GM12878 (cell line): ENCODE results near the gene LRSAM1. TPM values are rescaled to one million over a fixed set of nuclear protein-coding genes. Genes with fewer than 3 reads are reported as not detected.

Experiments
- ATAC-seq: fragments of 200-7000 bp; cut with Tn5 transposase; 3 replicates; pipeline ENCODE4 v1.9.1; 2020; ENCODE audit warnings: mild to moderate bottlenecking, moderate library complexity
- BruUV-seq: library from RNA; stranded (reverse); fragments of 400-500 nt; replicated peaks from 2 replicates; lab custom pipeline; 2021; lab: Mats Ljungman, UMichigan
- CTCF ChIA-PET: fragments of 300-600 bp; sonication (Branson Sonifier 250); formaldehyde crosslinking; extraction: SDS; loops from one replicate; lab custom pipeline; 2021; ENCODE audit warnings: inconsistent platforms; lab: Yijun Ruan, JAX
- POLR2A ChIA-PET: fragments of 350-600 bp; formaldehyde crosslinking; extraction: SDS; loops from one replicate; lab custom pipeline; 2021; ENCODE audit warnings: inconsistent platforms; lab: Charles Lee
- RAD21 ChIA-PET: fragments of 300-600 bp; sonication (Branson Sonifier 250); formaldehyde crosslinking; loops from one replicate; lab custom pipeline; 2023; ENCODE audit warnings: antibody characterized with exemption; ENCODE audit not compliant: unreplicated experiment; lab: Charles Lee
- SMC1A ChIA-PET: fragments of 300-600 bp; sonication (Branson Sonifier 250); formaldehyde crosslinking; loops from one replicate; lab custom pipeline; 2023; ENCODE audit not compliant: unreplicated experiment, uncharacterized antibody; lab: Charles Lee
- DNase-seq: peaks from one replicate; pipeline ENCODE4 v3.0.0-alpha.2; 2011; ENCODE audit warnings: low read depth, low spot score
- FAIRE-seq: peaks from 3 replicates; lab custom pipeline; 2011; peaks lifted over from hg19 to GRCh38; lab: Jason Lieb, UNC
- H2AFZ ChIP-seq: 2 replicates; pipeline ENCODE4 v1.6.0; 2011; ENCODE audit warnings: low read depth, low read length, control low read depth; ENCODE audit not compliant: control insufficient read depth
- H3K27ac ChIP-seq: 2 replicates; pipeline ENCODE4 v1.5.1; 2011; ENCODE audit warnings: control low read depth; ENCODE audit not compliant: control insufficient read depth, insufficient read depth
- H3K27me3 ChIP-seq, 2 experiments: replicated peaks in 1 of 2; 2 replicates each; pipeline versions ENCODE4 v1.6.0 to v1.6.1; 2011; ENCODE audit warnings: low read length in 1 of 2; ENCODE audit not compliant: control insufficient read depth in 2 of 2, insufficient read depth in 2 of 2
- H3K36me3 ChIP-seq, 2 experiments: 2 replicates each; pipeline ENCODE4 v1.5.1; 2011; ENCODE audit warnings: low read length in 1 of 2; ENCODE audit not compliant: control insufficient read depth in 2 of 2, insufficient read depth in 2 of 2
- H3K4me1 ChIP-seq: 2 replicates; pipeline ENCODE4 v1.6.1; 2011; ENCODE audit warnings: mild to moderate bottlenecking, low read length, moderate library complexity, mixed read lengths; ENCODE audit not compliant: control insufficient read depth, insufficient read depth
- H3K4me2 ChIP-seq: 2 replicates; pipeline ENCODE4 v1.6.0; 2011; ENCODE audit warnings: control low read depth; ENCODE audit not compliant: control insufficient read depth, insufficient read depth
- H3K4me3 ChIP-seq: fragments of 200-600 bp; sonication (generic); 2 replicates; pipeline ENCODE4 v1.5.1; 2016
- H3K79me2 ChIP-seq: 2 replicates; pipeline ENCODE4 v1.6.0; 2011; ENCODE audit warnings: low read length; ENCODE audit not compliant: control insufficient read depth, insufficient read depth
- H3K9ac ChIP-seq: 2 replicates; pipeline ENCODE4 v1.8.0; 2011; ENCODE audit warnings: low read length, control low read depth, mixed read lengths; ENCODE audit not compliant: control insufficient read depth, insufficient read depth
- H3K9me3 ChIP-seq: replicated peaks from 3 replicates; pipeline ENCODE4 v1.5.1; 2011; ENCODE audit warnings: mild to moderate bottlenecking, low read length; ENCODE audit not compliant: control insufficient read depth, insufficient read depth
- H4K20me1 ChIP-seq: 2 replicates; pipeline ENCODE4 v1.6.0; 2011; ENCODE audit not compliant: control insufficient read depth, insufficient read depth
- ASH2L ChIP-seq: fragments of 300-600, 200-600 bp; sonication (generic); IDR thresholded peaks from 2 replicates; pipeline ENCODE4 v1.6.1; 2017; ENCODE audit warnings: low read depth, mild to moderate bottlenecking, borderline replicate concordance
- CHD1 ChIP-seq: IDR thresholded peaks from 2 replicates; pipeline ENCODE4 v1.6.1; 2012; ENCODE audit warnings: low read depth, low read length, improper control_type of control experiment
- EGR1 ChIP-seq, 2 experiments: IDR thresholded peaks; 1 replicate in 1 of 2; 2 replicates in 1 of 2; pipeline ENCODE4 v1.6.1; 2011 to 2012; ENCODE audit warnings: low read depth in 2 of 2, low read length in 2 of 2, borderline replicate concordance in 1 of 2, mild to moderate bottlenecking in 1 of 2, moderate library complexity in 1 of 2
- FOS ChIP-seq: IDR thresholded peaks from 3 replicates; pipeline ENCODE4 v1.6.1; 2011; ENCODE audit warnings: borderline replicate concordance; ENCODE audit not compliant: insufficient read length; ENCODE audit errors: extremely low read depth
- IKZF2 ChIP-seq, 2 experiments: fragments of 450-650 bp; IDR thresholded peaks; 2 replicates each; pipeline ENCODE4 v1.6.1; 2017; ENCODE audit warnings: mild to moderate bottlenecking in 2 of 2, moderate library complexity in 2 of 2
- IRF4 ChIP-seq: IDR thresholded peaks from 2 replicates; pipeline ENCODE4 v1.6.1; 2011; ENCODE audit warnings: low read depth, low read length
- NFYA ChIP-seq: IDR thresholded peaks from 2 replicates; pipeline ENCODE4 v1.6.1; 2011; ENCODE audit warnings: low read depth, mild to moderate bottlenecking, low read length, improper control_type of control experiment, borderline replicate concordance
- RCOR1 ChIP-seq: conservative IDR thresholded peaks from 2 replicates; pipeline ENCODE4 v1.6.1; 2012; ENCODE audit warnings: low read depth, low read length, improper control_type of control experiment
- STAT1 ChIP-seq: fragments of 450-650 bp; conservative IDR thresholded peaks from 2 replicates; pipeline ENCODE4 v1.6.1; 2014; ENCODE audit warnings: antibody characterized with exemption, mild to moderate bottlenecking
- SUPT20H ChIP-seq: IDR thresholded peaks from 2 replicates; pipeline ENCODE4 v1.6.1; 2011; ENCODE audit warnings: low read depth, mild to moderate bottlenecking, low read length, moderate library complexity, borderline replicate concordance; ENCODE audit not compliant: control insufficient read depth
- TBL1XR1 ChIP-seq: IDR thresholded peaks from 2 replicates; pipeline ENCODE4 v1.6.1; 2012; ENCODE audit warnings: low read depth, low read length, improper control_type of control experiment
- TCF7 ChIP-seq: IDR thresholded peaks from 2 replicates; pipeline ENCODE4 v1.6.1; 2014; ENCODE audit warnings: antibody characterized with exemption, borderline replicate concordance
- YBX1 ChIP-seq: fragments of 450-650 bp; IDR thresholded peaks from 2 replicates; pipeline ENCODE4 v1.6.1; 2016; ENCODE audit warnings: antibody characterized with exemption
- ZNF622 ChIP-seq: fragments of 450-650 bp; IDR thresholded peaks from 2 replicates; pipeline ENCODE4 v1.6.1; 2017; ENCODE audit warnings: mild to moderate bottlenecking, inconsistent platforms
- ZZZ3 ChIP-seq: IDR thresholded peaks from 2 replicates; pipeline ENCODE4 v1.6.1; 2011; ENCODE audit warnings: low read depth; ENCODE audit not compliant: control insufficient read depth, insufficient read length
- WGBS: methylation state at CpG from one replicate; pipeline ENCODE4 v1.1.6; 2016; ENCODE audit warnings: low lambda C conversion rate; ENCODE audit not compliant: insufficient replicate concordance, insufficient coverage; ENCODE audit errors: missing lambda C conversion rate; 5-methylcytosine and 5-hydroxymethylcytosine counted together
- in situ Hi-C: fragments of 300-500 bp; cut with MboI; formaldehyde crosslinking; loops from 9 replicates; pipeline ENCODE4 v1.14.3; 2018; ENCODE audit warnings: mixed read lengths
- intact Hi-C: fragments of 100-400 bp; cut with micrococcal nuclease; formaldehyde crosslinking; loops from one replicate; pipeline ENCODE4 v1.14.2; 2022; ENCODE audit not compliant: unreplicated experiment
- polyA plus RNA-seq, 11 experiments: library from polyadenylated mRNA; depleted of rRNA in 4 of 11; unstranded in 6 of 11; stranded (reverse) in 5 of 11; fragments of >200 nt; fragmentation: Nextera tagmentation in 4 of 11; fragmentation: Illumina TruSeq in 1 of 11; extraction: Ambion mirVana in 4 of 11; extraction: Trizol in 1 of 11; gene quantifications; 1 replicate in 1 of 11; 2 replicates in 10 of 11; pipeline versions ENCODE4 v1.2.1 to v1.2.3, GENCODE V29; 2011 to 2016; ENCODE audit warnings: inconsistent platforms in 2 of 11, missing spikeins in 2 of 11, low read depth in 1 of 11
- total RNA-seq, 4 experiments: library from RNA; depleted of rRNA in 3 of 4; stranded (reverse); fragments of >200 nt in 3 of 4; fragmentation: Illumina TruSeq in 1 of 4; extraction: Trizol in 1 of 4; gene quantifications; 2 replicates each; pipeline versions ENCODE4 v1.2.1 to v1.2.3, GENCODE V29; 2013 to 2021
- TF ChIP-seq, protein P1 (sequence below): fragments of 450-650 bp; IDR thresholded peaks from 2 replicates; pipeline ENCODE4 v1.6.1; 2016; ENCODE audit warnings: mild to moderate bottlenecking
- TF ChIP-seq, protein P2 (sequence below): IDR thresholded peaks from 2 replicates; pipeline ENCODE4 v1.6.1; 2012; ENCODE audit warnings: low read depth, low read length, improper control_type of control experiment

LRSAM1 gene
- total and polyA plus RNA-seq, 10 of the 15 experiments (the other 5 are each of a cell fraction or from before 2014, with no cell fraction given), result 0.14 to 23.4 (median 11.7) TPM

DNA sequence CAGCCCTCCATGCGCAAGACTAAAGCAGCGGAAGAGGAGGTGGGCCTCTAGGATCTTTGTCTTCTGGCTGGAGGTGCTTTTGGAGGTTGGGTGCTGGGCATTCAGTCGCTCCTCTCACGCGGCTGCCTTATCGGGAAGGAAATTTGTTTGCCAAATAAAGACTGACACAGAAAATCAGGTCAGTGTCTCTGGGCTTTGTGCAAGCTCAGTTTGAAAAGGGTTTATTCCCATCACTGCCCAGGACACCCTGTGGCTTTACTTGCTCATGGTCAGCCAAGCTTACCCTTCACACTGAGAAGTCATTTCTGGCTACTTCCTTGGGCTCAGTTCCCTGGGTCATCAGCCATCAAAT is 43.8 kb upstream of the LRSAM1 start:
- no peak for FAIRE-seq
- no peak for TF ChIP-seq ASH2L
- no peak for TF ChIP-seq FOS
- TF ChIP-seq, protein P1, sequence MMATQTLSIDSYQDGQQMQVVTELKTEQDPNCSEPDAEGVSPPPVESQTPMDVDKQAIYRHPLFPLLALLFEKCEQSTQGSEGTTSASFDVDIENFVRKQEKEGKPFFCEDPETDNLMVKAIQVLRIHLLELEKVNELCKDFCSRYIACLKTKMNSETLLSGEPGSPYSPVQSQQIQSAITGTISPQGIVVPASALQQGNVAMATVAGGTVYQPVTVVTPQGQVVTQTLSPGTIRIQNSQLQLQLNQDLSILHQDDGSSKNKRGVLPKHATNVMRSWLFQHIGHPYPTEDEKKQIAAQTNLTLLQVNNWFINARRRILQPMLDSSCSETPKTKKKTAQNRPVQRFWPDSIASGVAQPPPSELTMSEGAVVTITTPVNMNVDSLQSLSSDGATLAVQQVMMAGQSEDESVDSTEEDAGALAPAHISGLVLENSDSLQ, result no peak
- TF ChIP-seq, protein P2, sequence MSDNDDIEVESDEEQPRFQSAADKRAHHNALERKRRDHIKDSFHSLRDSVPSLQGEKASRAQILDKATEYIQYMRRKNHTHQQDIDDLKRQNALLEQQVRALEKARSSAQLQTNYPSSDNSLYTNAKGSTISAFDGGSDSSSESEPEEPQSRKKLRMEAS, result no peak
- no peak for TF ChIP-seq TCF7
- Histone ChIP-seq H3K27me3 (no peaks in the 10 kb centered on the region), H3K9ac (no peak overlapping the region), H3K79me2 (no peaks in the 10 kb centered on the region), H3K4me2 (no peak overlapping the region), H3K27ac (no peak overlapping the region), H3K9me3 (no peaks in the 10 kb centered on the region), H2AFZ (no peak overlapping the region), H3K4me3 (no peak overlapping the region), H3K36me3 (peaks cover 0 to 3% of the 10 kb centered on the region in 2 experiments; a peak in 2 of 4 replicates), H3K4me1 (no peaks in the 10 kb centered on the region), H4K20me1 (no peaks in the 10 kb centered on the region)
- no peak for DNase-seq
- intact Hi-C loops (no loop called here), in situ Hi-C loops (no loop called here)
- POLR2A ChIA-PET, result no interaction called here
- RAD21 ChIA-PET, result interaction anchor here (0.9 kb wide), 1 partner anchor 11 kb away, joined by 3 read pairs; the partner anchor contains the start of gene SLC2A8
- BruUV-seq, result no TSS peak
- WGBS, result 99% methylated on average over 6 of the region's 6 CpGs
- SMC1A ChIA-PET, result interaction anchor here (1.3 kb wide), 1 partner anchor 48 kb away, joined by 4 read pairs; no protein-coding TSS in a partner anchor
- no peak for ATAC-seq
- CTCF ChIA-PET, result interaction anchor here (1.0 kb wide), 1 partner anchor 95 kb away, joined by 3 read pairs; no protein-coding TSS in a partner anchor

DNA sequence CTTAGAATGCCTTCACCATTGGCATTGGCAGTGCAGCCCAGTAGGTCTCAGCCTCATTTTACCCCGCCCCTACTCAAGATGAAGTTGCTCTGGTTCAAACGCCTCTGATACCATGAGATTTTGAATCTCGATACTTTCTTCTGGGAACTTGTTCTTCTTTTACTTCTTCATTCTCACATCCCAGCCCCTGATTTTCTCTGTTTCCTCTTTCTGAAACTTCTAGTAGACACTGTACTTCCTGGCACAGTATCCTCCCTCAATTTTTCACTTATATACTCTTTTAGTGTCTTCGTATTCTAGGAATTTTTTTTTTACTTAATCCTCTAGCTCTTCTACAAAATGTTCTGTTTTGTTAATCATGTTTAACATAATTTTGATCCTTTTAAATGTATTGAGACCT is 40.2 kb upstream of the LRSAM1 start:
- intact Hi-C loops, result no loop called here
- CTCF ChIA-PET, result interaction anchor here (1.3 kb wide), 1 partner anchor 470 kb away, joined by 4 read pairs; no protein-coding TSS in a partner anchor
- RAD21 ChIA-PET, result no interaction called here
- no peaks in the 10 kb centered on the region for H3K79me2 ChIP-seq
- TF ChIP-seq IRF4 (no peak), ZNF622 (no peak), CHD1 (no peak), ZZZ3 (no peak), IKZF2 (IDR thresholded peaks at IDR 0.05) (no peak), YBX1 (no peak), STAT1 (no peak), EGR1 (IDR thresholded peaks at IDR 0.05; ENCODE audit: borderline replicate concordance in 1 of 2, low read depth in 2 of 2, low read length in 2 of 2) (no peak), TBL1XR1 (no peak), RCOR1 (no peak), NFYA (no peak), SUPT20H (no peak)
- TF ChIP-seq, protein P2, result no peak
- H2AFZ ChIP-seq, result no peak overlapping the region
- BruUV-seq, result no TSS peak
- no peaks in the 10 kb centered on the region for H3K27me3 ChIP-seq
- H3K4me2 ChIP-seq, result no peak overlapping the region
- FAIRE-seq, result no peak
- DNase-seq, result no peak
- no peaks in the 10 kb centered on the region for H4K20me1 ChIP-seq
- H3K36me3 ChIP-seq, result no peaks in the 10 kb centered on the region
- no peak for ATAC-seq
- H3K9me3 ChIP-seq, result no peaks in the 10 kb centered on the region
- 49% methylated on average over 4 of the region's 4 CpGs for WGBS
- H3K4me3 ChIP-seq, result no peak overlapping the region
- POLR2A ChIA-PET, result no interaction called here
- H3K4me1 ChIP-seq, result no peaks in the 10 kb centered on the region
- SMC1A ChIA-PET, result no interaction called here
- H3K9ac ChIP-seq, result no peak overlapping the region
- no peak overlapping the region for H3K27ac ChIP-seq
- in situ Hi-C loops, result no loop called here
